Neural cell (in vitro differentiated cells): Measurements from ENCODE around the gene RHBDF2. TPM values are rescaled to one million over a fixed set of nuclear protein-coding genes. Genes with fewer than 3 reads are reported as not detected.

Experiments
- H2AFZ ChIP-seq: fragments of 200-600, 300-800 bp; sonication (generic), shearing (Covaris generic); 2 replicates; pipeline ENCODE4 v1.6.0; 2014; ENCODE audit warnings: low read depth, mild to moderate bottlenecking, antibody characterized with exemption, low read length, moderate library complexity
- H3F3A ChIP-seq: fragments of 200-600 bp; shearing (Covaris generic); 2 replicates; pipeline ENCODE4 v1.6.1; 2016; ENCODE audit warnings: mild to moderate bottlenecking, moderate library complexity, mixed read lengths, antibody characterized with exemption, low read length; ENCODE audit not compliant: insufficient read depth, poor library complexity, severe bottlenecking
- H3K27ac ChIP-seq: fragments of 200-600, 300-800 bp; sonication (generic), shearing (Covaris generic); 2 replicates; pipeline ENCODE4 v1.5.1; 2014; ENCODE audit warnings: mild to moderate bottlenecking, low read length, moderate library complexity
- H3K27me3 ChIP-seq: fragments of 300-800, 200-600 bp; sonication (generic), shearing (Covaris generic); 2 replicates; pipeline ENCODE4 v1.6.0; 2014; ENCODE audit warnings: mild to moderate bottlenecking, low read depth, low read length, moderate library complexity; ENCODE audit not compliant: insufficient read depth
- H3K36me3 ChIP-seq: fragments of 300-800, 200-600 bp; sonication (generic), shearing (Covaris generic); 2 replicates; pipeline ENCODE4 v1.5.1; 2014; ENCODE audit warnings: mild to moderate bottlenecking, antibody characterized with exemption, low read length, moderate library complexity; ENCODE audit not compliant: insufficient read depth
- H3K4me2 ChIP-seq: fragments of 300-800, 200-600 bp; sonication (generic), shearing (Covaris generic); 2 replicates; pipeline ENCODE4 v1.6.0; 2014; ENCODE audit warnings: mild to moderate bottlenecking, low read length
- H3K4me3 ChIP-seq: fragments of 300-800, 200-600 bp; sonication (generic), shearing (Covaris generic); 2 replicates; pipeline ENCODE4 v1.5.1; 2014; ENCODE audit warnings: mild to moderate bottlenecking, low read length, moderate library complexity
- H3K79me2 ChIP-seq: fragments of 200-600 bp; shearing (Covaris generic); replicated peaks from 2 replicates; pipeline ENCODE4 v1.6.0; 2014; ENCODE audit warnings: mild to moderate bottlenecking, low read length, moderate library complexity; ENCODE audit not compliant: insufficient read depth
- H3K9ac ChIP-seq: fragments of 300-800, 200-600 bp; sonication (generic), shearing (Covaris generic); 2 replicates; pipeline ENCODE4 v1.6.1; 2016; ENCODE audit warnings: mild to moderate bottlenecking, low read length, mixed read lengths
- H3K9me2 ChIP-seq: fragments of 200-600 bp; shearing (Covaris generic); 2 replicates; pipeline ENCODE4 v1.6.1; 2016; ENCODE audit warnings: mild to moderate bottlenecking, low read length, mixed read lengths; ENCODE audit not compliant: insufficient read depth
- H3K9me3 ChIP-seq: fragments of 200-600, 300-800 bp; sonication (generic), shearing (Covaris generic); 2 replicates; pipeline ENCODE4 v1.6.1; 2016; ENCODE audit warnings: mild to moderate bottlenecking, mixed run types, low read length, moderate library complexity, mixed read lengths
- H4K20me1 ChIP-seq: fragments of 200-600 bp; shearing (Covaris generic); 2 replicates; pipeline ENCODE4 v1.6.1; 2016; ENCODE audit warnings: mild to moderate bottlenecking, mixed run types; ENCODE audit not compliant: insufficient read depth
- EP300 ChIP-seq: fragments of 450-650 bp; conservative IDR thresholded peaks from 2 replicates; pipeline ENCODE4 v1.6.1; 2014; ENCODE audit warnings: antibody characterized with exemption, mild to moderate bottlenecking, moderate library complexity; ENCODE audit not compliant: poor library complexity, severe bottlenecking
- EZH2 ChIP-seq: fragments of 200-600, 300-800 bp; shearing (Covaris generic), sonication (generic); IDR thresholded peaks from 2 replicates; pipeline ENCODE4 v1.6.1; 2014; ENCODE audit warnings: antibody characterized with exemption, low read length, borderline replicate concordance, mild to moderate bottlenecking; ENCODE audit not compliant: insufficient read depth, poor library complexity, severe bottlenecking
- MXI1 ChIP-seq: fragments of 450-650 bp; conservative IDR thresholded peaks from 2 replicates; pipeline ENCODE4 v1.6.1; 2014; ENCODE audit warnings: antibody characterized with exemption, mild to moderate bottlenecking; ENCODE audit not compliant: poor library complexity, severe bottlenecking
- POLR2AphosphoS5 ChIP-seq: IDR thresholded peaks from 2 replicates; pipeline ENCODE4 v1.6.1; 2012
- RAD21 ChIP-seq: fragments of 450-650 bp; conservative IDR thresholded peaks from 2 replicates; pipeline ENCODE4 v1.6.1; 2014; ENCODE audit warnings: antibody characterized with exemption, mild to moderate bottlenecking, moderate library complexity
- REST ChIP-seq: IDR thresholded peaks from 2 replicates; pipeline ENCODE4 v1.6.1; 2012; ENCODE audit warnings: borderline replicate concordance
- SMC3 ChIP-seq: fragments of 450-650 bp; conservative IDR thresholded peaks from 2 replicates; pipeline ENCODE4 v1.6.1; 2014; ENCODE audit warnings: antibody characterized with exemption, mild to moderate bottlenecking, moderate library complexity; ENCODE audit not compliant: poor library complexity
- TAF1 ChIP-seq: IDR thresholded peaks from 2 replicates; pipeline ENCODE4 v1.6.1; 2012; ENCODE audit warnings: low read depth
- polyA plus RNA-seq: library from polyadenylated mRNA; depleted of rRNA; stranded (reverse); fragments of >200 nt; gene quantifications from 2 replicates; pipeline ENCODE4 v1.2.3, GENCODE V29; 2014
- TF ChIP-seq, protein P1 (sequence below): fragments of 450-650 bp; IDR thresholded peaks from 2 replicates; pipeline ENCODE4 v1.5.1; 2014; ENCODE audit warnings: antibody characterized with exemption, mild to moderate bottlenecking, moderate library complexity; ENCODE audit not compliant: poor library complexity, severe bottlenecking

The RHBDF2 gene
- polyA plus RNA-seq, 1 donor from 2014 or later, result not detected

DNA sequence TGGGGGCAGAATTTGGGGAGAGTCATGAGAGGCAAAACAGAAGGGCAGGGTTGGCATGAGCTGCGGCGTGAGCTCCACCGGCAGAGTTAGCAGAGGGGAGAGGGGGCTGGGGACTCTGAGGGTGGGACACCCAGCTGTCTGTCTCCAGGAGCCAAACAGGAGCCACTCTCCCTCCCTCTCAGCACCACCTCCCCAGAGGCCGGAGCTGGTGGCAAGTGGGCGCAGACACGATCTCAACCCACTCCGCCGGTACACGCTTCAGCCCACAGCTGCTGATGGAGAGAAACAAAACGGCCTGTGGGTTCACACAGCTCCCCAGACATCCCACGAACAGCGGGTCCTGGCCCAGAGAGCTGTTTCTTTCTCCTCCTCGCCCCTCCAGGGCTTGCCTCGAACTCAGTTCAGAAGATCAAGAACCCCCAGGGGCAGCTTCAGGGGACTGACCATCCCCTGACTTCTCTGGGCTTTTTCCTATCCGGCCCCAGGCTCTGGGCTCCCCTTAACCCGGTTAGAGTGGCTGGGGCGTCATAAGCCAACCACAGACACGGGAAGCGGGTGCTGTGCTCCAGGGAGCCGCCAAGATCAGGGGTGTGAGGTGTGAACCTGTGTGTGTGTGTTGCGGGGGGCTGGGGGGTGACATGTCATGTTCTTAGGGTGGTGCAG lies 7.6 kb downstream of the RHBDF2 start:
- Histone ChIP-seq H4K20me1 (no peaks in the 10 kb centered on the region), H3K4me2 (no peak overlapping the region), H3K27me3 (no peaks in the 10 kb centered on the region), H3K36me3 (no peaks in the 10 kb centered on the region), H2AFZ (no peak overlapping the region), H3K27ac (no peak overlapping the region), H3K9me3 (no peaks in the 10 kb centered on the region), H3K9ac (no peak overlapping the region), H3K4me3 (no peak overlapping the region), H3F3A (no peaks in the 10 kb centered on the region), H3K9me2 (no peaks in the 10 kb centered on the region), H3K79me2 (no peaks in the 10 kb centered on the region)
- TF ChIP-seq TAF1, result no peak
- TF ChIP-seq, protein P1, sequence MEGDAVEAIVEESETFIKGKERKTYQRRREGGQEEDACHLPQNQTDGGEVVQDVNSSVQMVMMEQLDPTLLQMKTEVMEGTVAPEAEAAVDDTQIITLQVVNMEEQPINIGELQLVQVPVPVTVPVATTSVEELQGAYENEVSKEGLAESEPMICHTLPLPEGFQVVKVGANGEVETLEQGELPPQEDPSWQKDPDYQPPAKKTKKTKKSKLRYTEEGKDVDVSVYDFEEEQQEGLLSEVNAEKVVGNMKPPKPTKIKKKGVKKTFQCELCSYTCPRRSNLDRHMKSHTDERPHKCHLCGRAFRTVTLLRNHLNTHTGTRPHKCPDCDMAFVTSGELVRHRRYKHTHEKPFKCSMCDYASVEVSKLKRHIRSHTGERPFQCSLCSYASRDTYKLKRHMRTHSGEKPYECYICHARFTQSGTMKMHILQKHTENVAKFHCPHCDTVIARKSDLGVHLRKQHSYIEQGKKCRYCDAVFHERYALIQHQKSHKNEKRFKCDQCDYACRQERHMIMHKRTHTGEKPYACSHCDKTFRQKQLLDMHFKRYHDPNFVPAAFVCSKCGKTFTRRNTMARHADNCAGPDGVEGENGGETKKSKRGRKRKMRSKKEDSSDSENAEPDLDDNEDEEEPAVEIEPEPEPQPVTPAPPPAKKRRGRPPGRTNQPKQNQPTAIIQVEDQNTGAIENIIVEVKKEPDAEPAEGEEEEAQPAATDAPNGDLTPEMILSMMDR, result no peak
- no peak for TF ChIP-seq REST
- TF ChIP-seq POLR2AphosphoS5, result no peak
- TF ChIP-seq SMC3, result no peak
- no peak for TF ChIP-seq EP300
- TF ChIP-seq EZH2, result no peak
- TF ChIP-seq RAD21, result no peak
- no peak for TF ChIP-seq MXI1

DNA sequence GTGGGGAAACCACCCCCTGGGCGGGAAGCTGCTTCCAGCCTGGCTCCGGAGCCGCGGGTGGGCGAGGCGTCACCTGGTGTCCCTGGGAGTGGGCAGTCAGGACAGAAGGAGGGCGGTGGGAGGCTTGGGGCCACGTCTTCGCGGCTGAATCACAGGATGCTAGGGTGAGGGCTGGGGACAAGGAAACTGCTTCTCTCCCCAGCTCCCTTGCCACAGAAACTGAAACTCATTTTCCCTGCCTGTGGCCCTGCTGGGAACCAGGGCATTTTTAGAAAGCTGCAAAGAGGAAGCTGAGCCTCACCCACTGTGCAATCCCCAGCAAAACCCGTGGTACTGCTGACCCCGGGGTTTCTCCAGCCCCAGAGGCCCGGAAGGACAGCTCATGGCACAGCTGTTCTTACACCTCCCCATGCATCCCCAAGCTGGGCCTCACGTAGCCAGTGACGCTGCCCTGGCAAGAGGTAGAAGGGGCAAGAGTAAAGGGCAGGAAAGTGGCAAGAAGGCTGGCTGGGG lies 8.2 kb downstream of the RHBDF2 start:
- H4K20me1 ChIP-seq, result no peaks in the 10 kb centered on the region
- no peak overlapping the region for H3K4me3 ChIP-seq
- H3K9me3 ChIP-seq, result no peaks in the 10 kb centered on the region
- no peak overlapping the region for H3K9ac ChIP-seq
- H3K27ac ChIP-seq, result no peak overlapping the region
- no peak overlapping the region for H3K4me2 ChIP-seq
- H3K9me2 ChIP-seq, result no peaks in the 10 kb centered on the region
- TF ChIP-seq REST (no peak), RAD21 (no peak), MXI1 (no peak), EZH2 (no peak), POLR2AphosphoS5 (no peak), SMC3 (no peak), TAF1 (no peak), EP300 (no peak)
- TF ChIP-seq, protein P1, result no peak
- no peaks in the 10 kb centered on the region for H3F3A ChIP-seq
- H2AFZ ChIP-seq, result no peak overlapping the region
- no peaks in the 10 kb centered on the region for H3K79me2 ChIP-seq
- no peaks in the 10 kb centered on the region for H3K27me3 ChIP-seq
- H3K36me3 ChIP-seq, result no peaks in the 10 kb centered on the region
